MM.1S (cell line): ENCODE data around the gene POLD3.

ENCODE experiments used
- EZH2 ChIP-seq: fragments of 300-600 bp; sonication (generic); optimal IDR thresholded peaks from 2 replicates; pipeline ENCODE3; 2017; ENCODE audit warnings: low read depth, mild to moderate bottlenecking, antibody characterized with exemption, low read length, mixed read lengths
- EZH2phosphoT487 ChIP-seq: fragments of 300-600 bp; sonication (generic); IDR thresholded peaks from 2 replicates; pipeline ENCODE4 v1.6.1; 2018; ENCODE audit warnings: antibody characterized with exemption, low read length
- TF ChIP-seq, protein P1 (sequence below): fragments of 300-600 bp; sonication (generic); IDR thresholded peaks from 2 replicates; pipeline ENCODE4 v1.5.1; 2016; ENCODE audit warnings: antibody characterized with exemption, low read length, mixed read lengths

DNA sequence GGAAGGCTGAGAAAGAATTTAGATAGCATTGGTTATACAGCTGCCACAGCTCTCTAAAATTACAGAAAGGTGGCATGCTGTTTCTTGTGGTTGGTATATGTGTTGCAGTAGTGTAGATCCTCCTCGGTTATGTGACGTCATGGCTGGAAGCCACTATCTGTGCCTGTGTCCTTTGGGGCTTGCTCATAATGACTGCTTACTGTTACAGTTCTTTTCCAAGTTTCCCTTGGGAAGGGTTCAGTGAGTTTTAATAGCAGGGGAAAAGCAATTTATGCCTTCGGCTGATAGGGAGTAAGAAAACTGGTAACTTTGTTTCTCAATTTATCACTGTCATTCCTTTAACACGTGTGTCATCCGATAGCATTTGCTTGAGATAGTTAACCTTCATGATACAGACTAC is 47.2 kb downstream of the POLD3 start:
- TF ChIP-seq, protein P1, sequence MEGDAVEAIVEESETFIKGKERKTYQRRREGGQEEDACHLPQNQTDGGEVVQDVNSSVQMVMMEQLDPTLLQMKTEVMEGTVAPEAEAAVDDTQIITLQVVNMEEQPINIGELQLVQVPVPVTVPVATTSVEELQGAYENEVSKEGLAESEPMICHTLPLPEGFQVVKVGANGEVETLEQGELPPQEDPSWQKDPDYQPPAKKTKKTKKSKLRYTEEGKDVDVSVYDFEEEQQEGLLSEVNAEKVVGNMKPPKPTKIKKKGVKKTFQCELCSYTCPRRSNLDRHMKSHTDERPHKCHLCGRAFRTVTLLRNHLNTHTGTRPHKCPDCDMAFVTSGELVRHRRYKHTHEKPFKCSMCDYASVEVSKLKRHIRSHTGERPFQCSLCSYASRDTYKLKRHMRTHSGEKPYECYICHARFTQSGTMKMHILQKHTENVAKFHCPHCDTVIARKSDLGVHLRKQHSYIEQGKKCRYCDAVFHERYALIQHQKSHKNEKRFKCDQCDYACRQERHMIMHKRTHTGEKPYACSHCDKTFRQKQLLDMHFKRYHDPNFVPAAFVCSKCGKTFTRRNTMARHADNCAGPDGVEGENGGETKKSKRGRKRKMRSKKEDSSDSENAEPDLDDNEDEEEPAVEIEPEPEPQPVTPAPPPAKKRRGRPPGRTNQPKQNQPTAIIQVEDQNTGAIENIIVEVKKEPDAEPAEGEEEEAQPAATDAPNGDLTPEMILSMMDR, result no peak
- TF ChIP-seq EZH2phosphoT487, result no peak
- no peak for TF ChIP-seq EZH2
